K562 (cell line): Measurements from ENCODE around the gene GHITM. TPM values are rescaled to one million over a fixed set of nuclear protein-coding genes. Genes with fewer than 3 reads are reported as not detected.

Source experiments
- FOXA1 ChIP-seq: fragments of 450-650 bp; IDR thresholded peaks from 2 replicates; pipeline ENCODE4 v1.6.1; 2016; ENCODE audit warnings: mild to moderate bottlenecking, borderline replicate concordance
- NBN ChIP-seq: fragments of 450-650 bp; IDR thresholded peaks from 2 replicates; pipeline ENCODE4 v1.6.1; 2016; ENCODE audit warnings: low read depth, mild to moderate bottlenecking
- NCOA1 ChIP-seq: fragments of 450-650 bp; IDR thresholded peaks from 2 replicates; pipeline ENCODE4 v1.6.1; 2016; ENCODE audit warnings: low read depth
- PHF8 ChIP-seq: fragments of 200-600 bp; sonication (generic); IDR thresholded peaks from 2 replicates; pipeline ENCODE4 v1.6.1; 2012; ENCODE audit warnings: mixed run types, mild to moderate bottlenecking, inconsistent platforms, low read length, moderate library complexity, borderline replicate concordance
- RBM34 ChIP-seq: fragments of 200-400 bp; formaldehyde crosslinking; IDR thresholded peaks from 2 replicates; pipeline ENCODE4 v1.6.1; 2018; ENCODE audit warnings: low read length, borderline replicate concordance; ENCODE audit not compliant: insufficient read depth
- SIN3A ChIP-seq, 2 experiments: fragments of 150-350 bp in 1 of 2; IDR thresholded peaks; 2 replicates each; pipeline ENCODE4 v1.6.1; 2011 to 2016; ENCODE audit warnings: borderline replicate concordance in 2 of 2, low read depth in 2 of 2, low read length in 2 of 2, mild to moderate bottlenecking in 2 of 2, moderate library complexity in 2 of 2; ENCODE audit not compliant: control insufficient read depth in 1 of 2
- U2AF2 ChIP-seq: fragments of 200-400 bp; formaldehyde crosslinking; optimal IDR thresholded peaks from 2 replicates; pipeline ENCODE3; 2017; ENCODE audit warnings: low read depth, mild to moderate bottlenecking, low read length
- ZBED1 ChIP-seq: IDR thresholded peaks from 2 replicates; pipeline ENCODE4 v1.6.1; 2014
- ZNF224 ChIP-seq: sonication (generic); formaldehyde crosslinking; IDR thresholded peaks from 2 replicates; pipeline ENCODE4 v1.8.0; 2022; ENCODE audit warnings: mild to moderate bottlenecking, missing genetic modification reagents
- ZNF408 ChIP-seq: fragments of 250-450 bp; sonication (Bioruptor Pico); IDR thresholded peaks from 2 replicates; pipeline ENCODE4 v1.4.0; 2020; ENCODE audit warnings: low read depth, mild to moderate bottlenecking, moderate library complexity
- ZNF584 ChIP-seq: fragments of 200-800 bp; sonication (Bioruptor generic); IDR thresholded peaks from 2 replicates; pipeline ENCODE4 v1.6.1; 2016; ENCODE audit warnings: low read depth, mild to moderate bottlenecking, missing genetic modification characterization, missing compliant biosample characterization
- polyA plus RNA-seq, 8 experiments: library from polyadenylated mRNA; depleted of rRNA in 4 of 8; stranded (reverse) in 5 of 8; unstranded in 3 of 8; fragments of >200 nt; fragmentation: Nextera tagmentation in 2 of 8; fragmentation: Illumina TruSeq in 1 of 8; extraction: Ambion mirVana in 2 of 8; extraction: Trizol in 1 of 8; gene quantifications; 2 replicates each; pipeline versions ENCODE4 v1.2.1 to v1.2.3, GENCODE V29; 2011 to 2014; ENCODE audit warnings: inconsistent platforms in 1 of 8, missing spikeins in 1 of 8
- total RNA-seq, 7 experiments: library from RNA; depleted of rRNA in 6 of 7; stranded (reverse); fragments of >200 nt in 6 of 7; fragmentation: Illumina TruSeq in 2 of 7; extraction: Trizol in 2 of 7; gene quantifications; 2 replicates each; pipeline versions ENCODE4 v1.2.1 to v1.2.3, GENCODE V29; 2011 to 2021; ENCODE audit warnings: low replicate concordance in 1 of 7
- TF ChIP-seq, protein P1 (sequence below), 2 experiments: fragments of 450-650 bp; IDR thresholded peaks; 2 replicates each; pipeline ENCODE4 v1.6.1; 2016; ENCODE audit warnings: mild to moderate bottlenecking in 2 of 2, borderline replicate concordance in 1 of 2, low read depth in 1 of 2, moderate library complexity in 1 of 2
- TF ChIP-seq, protein P2 (sequence below): IDR thresholded peaks from 2 replicates; pipeline ENCODE4 v1.6.1; 2011; ENCODE audit warnings: borderline replicate concordance, low read depth, mild to moderate bottlenecking, moderate library complexity, low read length; ENCODE audit not compliant: insufficient read depth, poor library complexity, severe bottlenecking
- TF ChIP-seq, protein P3 (sequence below): sonication (generic); formaldehyde crosslinking; IDR thresholded peaks from 2 replicates; pipeline ENCODE4 v1.8.1; 2023; ENCODE audit warnings: mild to moderate bottlenecking, missing genetic modification reagents

GHITM gene
- total and polyA plus RNA-seq, 9 of the 15 experiments (the other 6 are each of a cell fraction or from before 2014, with no cell fraction given), result 322 to 1,258 (median 386) TPM

DNA sequence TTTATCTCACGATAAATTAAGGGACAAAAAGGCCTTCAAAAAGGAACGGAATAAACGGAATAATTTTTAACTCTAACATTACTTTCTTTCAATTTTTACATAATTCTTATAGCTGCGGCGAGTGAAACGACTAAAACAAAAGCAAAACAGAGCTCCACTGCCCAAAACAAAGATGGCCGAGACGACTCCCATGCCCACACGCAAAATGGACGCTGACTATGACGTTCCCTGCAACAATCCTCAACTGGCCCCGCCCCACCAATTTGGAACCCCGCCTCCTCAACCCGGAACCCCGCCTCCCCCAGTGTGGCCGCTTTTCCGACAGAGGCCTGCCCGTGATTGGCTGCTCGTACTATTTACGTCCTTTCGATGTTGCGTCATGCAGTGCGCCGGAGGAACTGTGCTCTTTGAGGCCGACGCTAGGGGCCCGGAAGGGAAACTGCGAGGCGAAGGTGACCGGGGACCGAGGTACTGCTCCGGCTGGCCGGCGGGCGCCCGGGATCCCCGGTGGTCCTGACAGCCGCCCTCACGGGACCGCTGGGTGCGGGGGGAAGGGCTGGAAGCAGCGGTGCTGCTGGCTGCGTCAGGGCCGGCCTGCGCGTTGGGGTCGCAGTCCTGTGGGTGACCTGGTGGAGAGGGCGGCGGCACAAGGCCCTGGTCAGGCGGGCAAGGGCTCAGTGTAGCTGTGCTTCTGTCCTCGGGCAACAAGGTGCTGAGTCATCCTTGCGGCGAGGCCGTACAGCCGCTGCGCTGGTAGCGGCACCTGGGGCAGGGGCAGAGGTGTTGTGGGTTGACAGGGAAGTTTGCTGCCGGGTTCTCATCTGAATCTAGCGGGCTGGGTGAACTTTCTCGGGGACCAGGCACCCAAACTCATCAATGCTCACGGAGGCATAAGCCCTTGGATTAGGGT lies at the start of gene GHITM (continued):
- TF ChIP-seq ZNF224 (CRISPR knock-in tag) (peak; percentile 75), U2AF2 (no peak), RBM34 (0 out of 2 replicates have a peak, but pooled peaks have one; percentile 41), PHF8 (peak; percentile 97), SIN3A (IDR thresholded peaks at IDR 0.05; ENCODE audit: borderline replicate concordance in 2 of 2, control insufficient read depth in 1 of 2, low read depth in 2 of 2, low read length in 2 of 2) (peak; percentile 69 to 95), ZNF584 (peak; percentile 81), NCOA1 (no peak; the same call in none of the 2 replicates), NBN (peak; percentile 56), FOXA1 (no peak), ZBED1 (no peak), ZNF408 (CRISPR knock-in tag) (no peak)
- TF ChIP-seq, protein P1, sequence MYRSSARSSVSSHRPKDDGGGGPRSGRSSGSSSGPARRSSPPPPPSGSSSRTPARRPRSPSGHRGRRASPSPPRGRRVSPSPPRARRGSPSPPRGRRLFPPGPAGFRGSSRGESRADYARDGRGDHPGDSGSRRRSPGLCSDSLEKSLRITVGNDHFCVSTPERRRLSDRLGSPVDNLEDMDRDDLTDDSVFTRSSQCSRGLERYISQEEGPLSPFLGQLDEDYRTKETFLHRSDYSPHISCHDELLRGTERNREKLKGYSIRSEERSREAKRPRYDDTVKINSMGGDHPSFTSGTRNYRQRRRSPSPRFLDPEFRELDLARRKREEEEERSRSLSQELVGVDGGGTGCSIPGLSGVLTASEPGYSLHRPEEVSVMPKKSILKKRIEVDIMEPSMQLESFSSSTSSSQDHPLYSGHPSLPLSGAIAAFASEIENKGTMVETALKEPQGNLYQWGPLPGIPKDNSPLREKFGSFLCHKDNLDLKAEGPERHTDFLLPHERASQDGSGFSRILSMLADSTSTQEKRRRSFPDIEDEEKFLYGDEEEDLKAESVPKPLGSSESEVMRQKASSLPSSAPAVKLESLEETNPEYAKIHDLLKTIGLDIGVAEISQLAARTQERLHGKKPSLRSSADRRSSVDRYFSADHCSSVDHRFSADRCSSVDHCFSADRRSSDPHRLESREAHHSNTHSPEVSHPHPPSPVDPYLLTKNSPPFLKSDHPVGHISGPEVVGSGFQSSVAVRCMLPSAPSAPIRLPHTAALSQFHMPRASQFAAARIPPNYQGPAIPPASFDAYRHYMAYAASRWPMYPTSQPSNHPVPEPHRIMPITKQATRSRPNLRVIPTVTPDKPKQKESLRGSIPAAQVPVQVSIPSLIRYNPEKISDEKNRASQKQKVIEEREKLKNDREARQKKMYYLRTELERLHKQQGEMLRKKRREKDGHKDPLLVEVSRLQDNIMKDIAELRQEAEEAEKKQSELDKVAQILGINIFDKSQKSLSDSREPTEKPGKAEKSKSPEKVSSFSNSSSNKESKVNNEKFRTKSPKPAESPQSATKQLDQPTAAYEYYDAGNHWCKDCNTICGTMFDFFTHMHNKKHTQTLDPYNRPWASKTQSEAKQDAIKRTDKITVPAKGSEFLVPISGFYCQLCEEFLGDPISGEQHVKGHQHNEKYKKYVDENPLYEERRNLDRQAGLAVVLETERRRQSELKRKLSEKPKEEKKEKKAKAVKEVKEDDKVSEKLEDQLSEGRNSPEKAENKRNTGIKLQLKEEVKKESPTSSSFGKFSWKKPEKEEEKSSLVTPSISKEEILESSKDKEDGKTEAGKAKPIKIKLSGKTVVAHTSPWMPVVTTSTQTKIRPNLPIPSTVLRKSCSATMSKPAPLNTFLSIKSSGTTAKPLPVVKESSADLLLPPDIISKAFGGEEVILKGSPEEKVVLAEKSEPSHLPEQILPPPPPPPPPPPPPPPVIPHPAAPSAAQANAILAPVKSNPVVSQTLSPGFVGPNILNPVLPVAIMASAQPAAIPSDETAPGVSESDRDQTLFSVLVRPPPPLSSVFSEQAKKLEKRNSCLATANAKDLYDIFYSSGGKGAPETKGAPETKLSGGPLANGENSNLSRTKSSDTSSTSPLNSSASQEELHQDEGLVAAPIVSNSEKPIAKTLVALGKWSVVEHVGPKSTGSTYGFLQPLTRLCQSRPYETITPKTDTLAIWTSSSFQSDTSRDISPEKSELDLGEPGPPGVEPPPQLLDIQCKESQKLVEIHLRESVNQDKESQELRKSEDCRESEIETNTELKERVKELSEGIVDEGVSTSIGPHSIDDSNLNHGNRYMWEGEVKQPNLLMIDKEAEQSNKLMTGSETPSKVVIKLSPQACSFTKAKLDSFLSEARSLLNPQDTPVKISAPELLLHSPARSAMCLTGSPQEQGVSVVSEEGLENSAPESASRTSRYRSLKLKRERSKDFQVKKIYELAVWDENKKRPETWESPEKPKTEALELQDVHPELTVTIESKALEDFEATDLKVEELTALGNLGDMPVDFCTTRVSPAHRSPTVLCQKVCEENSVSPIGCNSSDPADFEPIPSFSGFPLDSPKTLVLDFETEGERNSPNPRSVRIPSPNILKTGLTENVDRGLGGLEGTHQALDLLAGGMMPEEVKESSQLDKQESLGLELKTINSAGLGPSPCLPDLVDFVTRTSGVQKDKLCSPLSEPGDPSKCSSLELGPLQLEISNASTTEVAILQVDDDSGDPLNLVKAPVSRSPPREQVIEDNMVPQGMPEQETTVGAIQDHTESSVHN (IDR thresholded peaks at IDR 0.05; ENCODE audit: borderline replicate concordance in 1 of 2, low read depth in 1 of 2), result no peak
- TF ChIP-seq, protein P2, sequence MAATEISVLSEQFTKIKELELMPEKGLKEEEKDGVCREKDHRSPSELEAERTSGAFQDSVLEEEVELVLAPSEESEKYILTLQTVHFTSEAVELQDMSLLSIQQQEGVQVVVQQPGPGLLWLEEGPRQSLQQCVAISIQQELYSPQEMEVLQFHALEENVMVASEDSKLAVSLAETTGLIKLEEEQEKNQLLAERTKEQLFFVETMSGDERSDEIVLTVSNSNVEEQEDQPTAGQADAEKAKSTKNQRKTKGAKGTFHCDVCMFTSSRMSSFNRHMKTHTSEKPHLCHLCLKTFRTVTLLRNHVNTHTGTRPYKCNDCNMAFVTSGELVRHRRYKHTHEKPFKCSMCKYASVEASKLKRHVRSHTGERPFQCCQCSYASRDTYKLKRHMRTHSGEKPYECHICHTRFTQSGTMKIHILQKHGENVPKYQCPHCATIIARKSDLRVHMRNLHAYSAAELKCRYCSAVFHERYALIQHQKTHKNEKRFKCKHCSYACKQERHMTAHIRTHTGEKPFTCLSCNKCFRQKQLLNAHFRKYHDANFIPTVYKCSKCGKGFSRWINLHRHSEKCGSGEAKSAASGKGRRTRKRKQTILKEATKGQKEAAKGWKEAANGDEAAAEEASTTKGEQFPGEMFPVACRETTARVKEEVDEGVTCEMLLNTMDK, result no peak
- TF ChIP-seq, protein P3, sequence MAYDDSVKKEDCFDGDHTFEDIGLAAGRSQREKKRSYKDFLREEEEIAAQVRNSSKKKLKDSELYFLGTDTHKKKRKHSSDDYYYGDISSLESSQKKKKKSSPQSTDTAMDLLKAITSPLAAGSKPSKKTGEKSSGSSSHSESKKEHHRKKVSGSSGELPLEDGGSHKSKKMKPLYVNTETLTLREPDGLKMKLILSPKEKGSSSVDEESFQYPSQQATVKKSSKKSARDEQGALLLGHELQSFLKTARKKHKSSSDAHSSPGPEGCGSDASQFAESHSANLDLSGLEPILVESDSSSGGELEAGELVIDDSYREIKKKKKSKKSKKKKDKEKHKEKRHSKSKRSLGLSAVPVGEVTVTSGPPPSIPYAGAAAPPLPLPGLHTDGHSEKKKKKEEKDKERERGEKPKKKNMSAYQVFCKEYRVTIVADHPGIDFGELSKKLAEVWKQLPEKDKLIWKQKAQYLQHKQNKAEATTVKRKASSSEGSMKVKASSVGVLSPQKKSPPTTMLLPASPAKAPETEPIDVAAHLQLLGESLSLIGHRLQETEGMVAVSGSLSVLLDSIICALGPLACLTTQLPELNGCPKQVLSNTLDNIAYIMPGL (CRISPR knock-in tag), result peak; percentile 95
